GM18909 (cell line): Measurements from ENCODE around the gene HIRA.

ENCODE experiments used
- ATAC-seq: cut with Tn5 transposase; IDR thresholded peaks from one replicate; pipeline ENCODE4 v1.9.1; 2021; ENCODE audit warnings: mild to moderate bottlenecking; ENCODE audit not compliant: unreplicated experiment, poor library complexity

The HIRA gene

DNA sequence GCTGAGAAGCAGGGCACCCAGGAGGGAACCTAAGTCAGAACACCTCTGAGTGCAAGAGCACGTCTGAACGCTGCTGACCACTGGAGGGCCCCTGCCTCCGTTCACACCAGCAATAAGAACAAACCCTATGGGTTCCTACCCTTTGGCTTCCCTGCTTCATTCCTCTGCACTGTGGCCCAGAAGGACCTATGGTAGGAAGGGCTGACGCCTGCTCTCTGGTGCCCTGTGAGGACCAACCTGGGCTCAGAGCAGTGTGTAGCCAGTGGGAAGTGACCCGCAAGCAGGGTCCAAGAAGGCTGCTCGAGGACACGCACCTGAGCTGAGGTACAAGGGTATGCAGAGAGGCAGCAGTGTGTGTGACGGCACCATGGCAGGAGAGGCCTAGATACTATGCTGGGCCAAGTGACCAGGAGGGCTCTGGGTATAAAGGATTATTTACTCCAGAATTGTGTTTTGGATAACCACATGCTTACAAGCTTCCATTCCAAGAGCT, 71.2 kb downstream of the HIRA start:
- ATAC-seq, result no peak

DNA sequence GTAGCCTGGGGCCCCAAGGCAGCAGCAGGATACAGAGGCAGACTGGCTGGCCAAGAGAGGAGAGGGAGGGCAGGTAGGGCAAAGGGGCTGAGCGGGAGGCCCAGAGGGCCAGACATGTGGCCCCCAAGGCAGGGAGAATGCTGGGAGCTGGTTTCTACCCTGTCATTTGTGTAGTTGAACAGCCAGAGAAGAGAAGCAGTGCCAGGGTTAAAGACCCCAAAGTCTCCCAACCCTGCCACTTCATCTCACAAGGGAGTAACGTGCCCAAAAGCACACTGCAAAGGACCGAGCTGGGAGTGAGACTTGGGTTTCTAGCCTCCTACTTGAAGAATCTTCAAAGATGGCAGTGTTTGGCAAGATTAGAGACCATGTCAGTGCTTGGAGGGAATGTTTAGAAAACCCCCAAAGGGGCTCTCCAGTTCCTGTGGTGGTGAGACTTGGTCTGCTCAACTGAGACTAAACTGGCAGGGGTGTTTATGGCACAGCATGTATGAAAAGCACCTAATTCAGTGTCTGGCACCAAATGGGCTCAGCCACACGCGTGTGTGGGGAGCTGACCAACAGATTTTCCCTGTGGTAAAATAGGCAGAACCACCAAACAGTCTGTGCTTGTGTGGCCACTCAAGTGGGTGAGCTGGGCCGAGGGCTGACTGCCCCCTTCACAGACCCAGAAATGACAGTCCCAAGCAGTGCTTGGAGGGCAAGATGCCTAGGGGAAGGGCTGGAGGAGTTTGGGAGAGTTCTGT, 71.8 kb downstream of the HIRA start:
- ATAC-seq, result no peak

DNA sequence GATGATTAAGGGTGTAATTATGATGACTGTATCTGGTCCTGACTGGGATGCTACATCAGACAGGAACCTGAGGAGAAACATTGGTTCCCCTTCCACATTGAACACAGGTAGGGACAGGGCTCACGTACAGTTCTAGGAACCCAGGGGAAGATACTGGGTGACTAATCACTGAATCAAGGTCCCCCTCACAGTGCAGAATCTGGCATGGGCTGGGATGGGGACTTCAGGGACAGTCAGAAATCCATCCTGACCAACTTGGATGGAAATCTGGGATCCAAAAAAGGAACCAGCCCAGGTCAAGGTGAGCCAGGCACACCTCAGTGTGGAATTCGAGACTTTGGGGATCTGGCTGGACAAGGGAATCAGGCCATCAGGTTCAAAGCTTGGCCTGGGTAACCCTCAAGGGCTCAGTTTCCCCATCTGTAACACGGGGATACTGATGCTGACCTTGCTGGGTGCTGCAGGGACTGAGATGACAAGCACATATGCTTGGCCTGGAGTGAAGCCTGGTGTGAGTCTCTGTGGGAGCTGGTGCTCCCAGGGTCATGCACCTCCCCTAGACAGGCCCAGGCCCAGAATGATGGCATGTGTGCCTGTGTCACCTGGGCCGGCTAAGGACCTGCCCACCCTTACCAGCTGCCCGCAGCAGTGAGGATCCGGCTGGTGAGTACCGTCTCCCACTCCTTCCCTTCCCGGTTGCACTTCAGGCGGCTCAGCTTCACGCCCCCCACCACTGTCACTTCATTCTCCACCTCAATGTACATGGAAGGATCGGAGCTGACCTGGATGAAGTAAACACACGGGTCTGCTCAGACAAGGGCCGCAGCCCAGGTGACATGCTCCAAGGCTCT, 72.6 kb downstream of the HIRA start:
- ATAC-seq, result no peak

DNA sequence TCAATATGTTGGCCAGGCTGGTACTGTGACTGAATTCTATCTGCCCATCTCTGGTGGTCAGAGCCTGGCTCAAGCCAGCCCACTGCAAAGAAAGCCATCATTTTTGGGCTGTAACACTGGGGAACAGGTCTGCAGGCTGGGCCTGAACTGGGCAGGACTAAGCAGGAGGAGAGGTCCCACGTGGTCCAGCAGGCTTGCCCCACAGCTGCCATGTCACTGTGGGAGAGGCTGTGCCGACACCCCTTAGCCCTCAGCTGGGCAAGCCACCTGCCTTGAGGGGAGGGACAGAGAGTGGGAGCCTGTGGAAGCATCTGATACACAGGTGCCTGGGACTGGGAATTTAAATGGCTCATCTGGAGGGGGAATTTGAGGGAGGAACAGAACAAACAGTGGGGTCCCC, 73.3 kb downstream of the HIRA start:
- no peak for ATAC-seq

GRCh38 chr22:19357270-19358105, 74.0 kb downstream of the HIRA start:
- ATAC-seq, result no peak

GRCh38 chr22:19356708-19357269, 74.7 kb downstream of the HIRA start:
- no peak for ATAC-seq

- no peak for ATAC-seq
These were observed 75.9 kb downstream of the HIRA start for GRCh38 chr22:19355413-19356157.

DNA sequence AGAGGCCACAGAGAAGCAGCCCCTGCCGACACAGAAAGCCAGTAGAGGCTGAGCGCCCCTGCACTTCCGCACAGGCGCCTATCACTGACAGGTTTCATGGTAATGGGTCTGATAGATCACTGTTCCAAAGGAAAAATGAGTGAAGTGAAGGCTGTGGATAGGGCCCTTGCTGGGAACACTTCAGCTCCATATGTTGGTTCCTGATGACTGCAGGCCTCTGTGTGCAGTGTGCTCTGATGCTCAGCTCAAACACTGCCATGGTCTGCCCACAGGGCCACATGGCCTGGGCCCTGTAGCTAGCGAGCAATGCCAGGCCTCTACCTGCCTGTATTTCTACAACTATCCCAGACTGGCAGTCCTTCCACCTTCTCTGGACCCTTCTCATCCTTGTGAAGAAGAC, 77.3 kb downstream of the HIRA start:
- no peak for ATAC-seq

DNA sequence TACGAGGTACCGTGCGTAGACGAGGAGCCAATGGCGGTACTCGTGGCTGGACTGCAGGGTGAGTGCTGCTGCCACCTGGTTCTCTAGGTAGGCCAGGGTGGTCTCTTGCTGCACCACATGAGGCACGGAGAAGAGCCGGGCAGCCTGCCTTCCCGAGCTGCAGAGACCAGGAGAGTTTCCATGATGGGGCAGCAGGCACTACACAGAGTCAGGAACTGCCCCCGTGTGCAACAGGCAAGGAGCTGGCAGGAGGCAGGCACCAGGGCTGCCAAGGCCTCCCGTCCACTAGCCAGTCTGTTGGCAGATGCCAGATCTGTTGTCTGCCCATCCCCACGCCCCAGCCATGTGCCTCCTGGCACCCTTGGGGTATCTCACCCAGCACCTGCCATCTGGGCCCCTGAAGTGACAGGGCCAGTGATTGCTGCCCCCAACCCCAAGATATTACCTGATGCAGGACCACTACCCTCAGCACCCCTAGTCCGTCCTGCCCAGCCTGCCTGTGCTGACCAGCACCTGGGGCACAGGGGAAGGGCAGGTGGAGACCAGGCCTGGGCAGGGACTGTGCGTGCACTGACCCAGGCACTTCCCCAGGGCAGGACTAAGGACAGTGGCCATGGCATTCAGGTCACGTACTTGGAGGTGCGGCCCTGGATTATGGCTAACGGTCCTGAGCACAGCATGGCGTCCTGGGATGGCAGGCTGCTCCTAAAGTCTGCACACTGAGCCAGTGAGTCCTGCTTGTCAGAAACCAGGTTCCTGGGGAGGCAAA, 78.0 kb downstream of the HIRA start:
- ATAC-seq, result no peak

GRCh38 chr22:19352766-19353165, 78.8 kb downstream of the HIRA start:
- ATAC-seq, result no peak

DNA sequence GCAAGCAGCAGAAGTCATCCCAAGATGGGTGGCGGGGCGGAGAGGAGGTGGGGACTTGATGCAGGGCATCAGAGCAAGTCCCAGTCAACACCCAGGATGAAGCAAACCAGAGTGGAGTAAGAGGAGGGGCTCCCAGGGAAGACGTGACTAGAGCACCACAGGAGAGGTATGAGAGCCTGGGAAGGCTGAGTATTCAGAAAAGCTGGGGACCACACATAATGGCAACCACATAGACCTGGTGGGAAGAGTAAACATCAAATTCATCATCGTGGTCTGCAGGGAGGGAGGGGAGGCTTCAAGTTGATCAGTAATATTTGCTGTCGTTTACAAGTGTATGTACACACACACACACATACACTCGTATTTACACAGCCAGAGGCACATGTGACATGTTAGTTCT, 79.3 kb downstream of the HIRA start:
- no peak for ATAC-seq

GRCh38 chr22:19351604-19352003, 79.9 kb downstream of the HIRA start:
- no peak for ATAC-seq

- no peak for ATAC-seq
These were observed 80.6 kb downstream of the HIRA start for GRCh38 chr22:19350947-19351346.

DNA sequence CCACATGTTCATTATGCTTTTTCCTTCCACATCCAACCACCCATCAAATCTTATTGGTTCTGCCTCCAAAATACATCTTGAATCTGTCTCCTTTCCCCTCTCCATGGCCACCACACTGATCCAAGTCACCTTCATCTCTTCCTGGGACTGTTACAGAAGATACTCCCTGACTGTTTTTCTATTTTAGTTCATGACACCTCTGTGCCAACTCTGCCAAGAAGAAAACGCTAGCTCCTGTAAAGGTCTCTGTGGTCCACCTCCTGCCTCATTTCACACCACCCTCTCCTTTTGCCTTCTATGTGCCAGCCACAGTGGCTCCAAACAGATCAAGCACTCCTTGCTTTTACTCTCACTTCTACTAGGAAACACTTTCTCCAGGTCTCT, 81.1 kb downstream of the HIRA start:
- ATAC-seq, result no peak

DNA sequence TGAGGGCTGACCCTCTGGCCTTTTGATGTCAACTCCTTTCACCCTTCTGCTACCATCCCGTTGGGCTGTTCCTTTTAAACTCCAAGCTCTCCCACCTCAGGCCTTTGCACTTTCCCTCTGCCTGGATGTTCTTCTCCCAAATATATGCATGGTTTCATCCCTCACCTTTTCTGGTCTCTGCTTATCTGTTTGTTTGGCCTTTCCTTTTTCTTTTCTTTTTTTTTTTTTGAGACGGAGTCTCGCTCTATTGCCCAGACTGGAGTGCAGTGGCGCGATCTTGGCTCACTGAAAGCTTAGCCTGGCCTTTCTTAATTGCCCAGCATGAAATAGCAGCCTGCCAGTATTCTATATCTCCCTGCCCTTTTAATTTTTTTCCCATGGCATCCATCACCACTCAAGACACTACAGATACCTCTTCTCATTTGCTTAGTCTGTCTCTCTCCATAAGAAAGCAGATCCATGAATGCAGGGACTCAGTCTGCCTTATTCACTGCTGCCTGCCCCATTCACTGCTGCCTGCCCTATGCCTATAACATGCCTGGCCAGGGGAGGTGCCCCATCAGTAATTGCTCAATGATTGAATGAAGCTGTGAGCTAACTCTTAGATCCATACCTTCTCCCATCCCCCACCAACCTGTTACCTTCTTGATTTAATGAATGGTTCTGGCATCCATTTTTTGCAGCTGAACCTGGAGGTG, 81.6 kb downstream of the HIRA start:
- ATAC-seq, result no peak

GRCh38 chr22:19346677-19347265, 84.8 kb downstream of the HIRA start:
- ATAC-seq, result no peak

- no peak for ATAC-seq
These were observed 87.1 kb downstream of the HIRA start for GRCh38 chr22:19344420-19344819.

DNA sequence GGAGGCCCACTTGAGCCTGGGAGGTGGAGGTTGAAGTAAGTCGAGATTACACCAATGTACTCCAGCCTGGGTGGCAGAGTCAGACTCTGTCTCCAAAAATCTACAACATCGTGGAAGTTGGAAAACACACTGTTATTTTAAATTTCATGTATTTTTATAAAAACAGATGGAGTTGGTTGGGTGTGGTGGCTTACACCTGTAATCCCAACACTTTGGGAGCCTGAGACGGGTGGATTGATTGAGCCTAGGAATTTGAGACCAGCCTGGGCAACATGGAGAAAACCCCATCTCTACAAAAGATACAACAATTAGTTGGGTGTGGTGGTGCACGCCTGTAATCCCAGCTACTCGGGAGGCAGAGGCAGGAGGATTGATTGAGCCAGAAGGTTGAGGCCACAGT, 88.1 kb downstream of the HIRA start:
- no peak for ATAC-seq
